GM12891 (cell line): Measurements from ENCODE around the gene RAX2.

ENCODE experiments used
- DNase-seq: peaks from one replicate; pipeline ENCODE4 v3.0.0; 2011; ENCODE audit warnings: low spot score; ENCODE audit not compliant: insufficient read length
- FAIRE-seq: peaks from 2 replicates; lab custom pipeline; 2011; peaks lifted over from hg19 to GRCh38; lab: Jason Lieb, UNC
- PAX5 ChIP-seq: IDR thresholded peaks from 2 replicates; pipeline ENCODE4 v1.6.1; 2011; ENCODE audit warnings: low read length, moderate library complexity, mild to moderate bottlenecking; ENCODE audit not compliant: insufficient read depth, severe bottlenecking
- POLR2A ChIP-seq: IDR thresholded peaks from 2 replicates; pipeline ENCODE4 v1.6.1; 2011; ENCODE audit warnings: low read depth, low read length, control low read depth
- POLR2AphosphoS5 ChIP-seq: IDR thresholded peaks from 2 replicates; pipeline ENCODE4 v1.6.1; 2011; ENCODE audit warnings: low read depth, low read length, control low read depth
- POU2F2 ChIP-seq: IDR thresholded peaks from 2 replicates; pipeline ENCODE4 v1.6.1; 2011; ENCODE audit warnings: low read depth, mild to moderate bottlenecking, control low read depth, low read length, moderate library complexity
- SPI1 ChIP-seq: IDR thresholded peaks from 2 replicates; pipeline ENCODE4 v1.6.1; 2011; ENCODE audit warnings: low read depth, low read length, control low read depth
- TAF1 ChIP-seq: IDR thresholded peaks from 2 replicates; pipeline ENCODE4 v1.6.1; 2011; ENCODE audit warnings: low read depth, low read length, control low read depth

The RAX2 gene

DNA sequence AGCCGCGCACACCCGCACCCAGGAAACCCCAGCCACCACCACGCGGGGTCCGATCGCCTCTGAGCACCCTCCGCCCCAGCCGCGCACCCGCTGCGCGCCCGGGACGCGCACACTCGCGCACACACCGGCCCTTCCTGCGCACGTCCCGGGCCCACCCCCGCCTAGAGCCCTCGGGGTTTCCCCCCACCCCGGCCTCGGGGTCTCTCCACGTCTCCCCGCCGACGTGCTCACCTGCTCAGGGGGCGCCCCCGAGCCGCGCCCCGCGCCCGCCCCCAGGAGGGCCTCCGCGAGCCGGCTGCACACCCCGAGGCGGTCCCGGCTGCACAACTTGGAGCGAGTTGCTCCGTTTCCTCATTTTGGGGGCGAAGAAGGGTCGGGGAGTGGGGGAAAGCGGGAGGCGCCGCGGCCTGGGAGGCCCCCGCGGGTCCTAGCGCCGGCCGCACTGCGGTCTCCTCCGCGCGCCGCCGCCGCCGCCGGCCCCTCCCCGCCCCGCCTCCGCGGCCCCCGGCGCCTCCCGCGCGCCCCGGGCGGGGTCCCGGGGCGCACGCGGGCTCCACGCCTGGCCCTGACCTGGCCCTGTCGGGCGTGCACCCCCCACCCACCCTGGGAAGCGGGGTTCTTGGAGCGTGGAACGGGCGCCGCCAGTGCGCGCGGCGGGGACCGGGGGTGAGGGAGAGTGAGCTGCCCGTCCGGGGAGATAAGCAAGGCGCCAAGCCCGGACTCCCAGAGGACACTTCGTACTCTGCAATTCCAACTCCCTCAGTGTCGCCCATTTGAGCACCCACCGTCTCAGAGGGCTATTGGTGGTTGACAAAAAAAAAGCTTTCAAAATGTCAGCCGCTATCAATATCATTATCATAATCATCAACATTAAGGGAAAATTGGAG is 14.2 kb upstream of the RAX2 start, which contains the start of gene MATK:
Gene MATK, minus strand, starts transcription at position 444 of the 887 bp plus-strand sequence. CDS start 1,246 bp downstream, outside the sequence.
- DNase-seq, result no peak
- no peak for FAIRE-seq
- TF ChIP-seq POLR2A (no peak), PAX5 (no peak), TAF1 (no peak), POLR2AphosphoS5 (no peak), POU2F2 (no peak), SPI1 (no peak)

DNA sequence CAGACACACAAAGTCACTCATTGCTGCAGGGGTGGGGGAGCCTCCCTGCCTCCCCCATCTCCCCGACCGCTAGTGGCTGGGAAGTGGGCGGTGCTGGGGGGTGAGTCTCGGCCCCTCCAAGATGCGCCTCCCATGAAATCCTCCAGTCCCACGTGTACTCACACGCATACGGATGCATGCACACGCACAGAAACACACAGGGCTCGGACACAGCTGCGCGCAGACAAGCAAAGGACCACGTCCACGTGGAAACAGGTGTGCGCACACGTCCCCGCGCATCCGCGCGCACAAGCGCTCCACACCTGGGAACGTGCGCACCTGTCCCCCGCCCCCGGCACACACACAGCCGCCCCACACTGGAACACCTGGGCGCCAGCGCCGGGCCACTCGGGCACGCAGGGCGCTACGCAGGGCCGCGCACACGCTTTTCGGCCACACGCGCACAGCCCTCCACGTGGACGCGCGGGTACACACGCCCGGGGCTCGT is 13.5 kb upstream of the RAX2 start:
- TF ChIP-seq POLR2A (no peak), POLR2AphosphoS5 (no peak), TAF1 (no peak)
- FAIRE-seq (no peak), DNase-seq (no peak)

DNA sequence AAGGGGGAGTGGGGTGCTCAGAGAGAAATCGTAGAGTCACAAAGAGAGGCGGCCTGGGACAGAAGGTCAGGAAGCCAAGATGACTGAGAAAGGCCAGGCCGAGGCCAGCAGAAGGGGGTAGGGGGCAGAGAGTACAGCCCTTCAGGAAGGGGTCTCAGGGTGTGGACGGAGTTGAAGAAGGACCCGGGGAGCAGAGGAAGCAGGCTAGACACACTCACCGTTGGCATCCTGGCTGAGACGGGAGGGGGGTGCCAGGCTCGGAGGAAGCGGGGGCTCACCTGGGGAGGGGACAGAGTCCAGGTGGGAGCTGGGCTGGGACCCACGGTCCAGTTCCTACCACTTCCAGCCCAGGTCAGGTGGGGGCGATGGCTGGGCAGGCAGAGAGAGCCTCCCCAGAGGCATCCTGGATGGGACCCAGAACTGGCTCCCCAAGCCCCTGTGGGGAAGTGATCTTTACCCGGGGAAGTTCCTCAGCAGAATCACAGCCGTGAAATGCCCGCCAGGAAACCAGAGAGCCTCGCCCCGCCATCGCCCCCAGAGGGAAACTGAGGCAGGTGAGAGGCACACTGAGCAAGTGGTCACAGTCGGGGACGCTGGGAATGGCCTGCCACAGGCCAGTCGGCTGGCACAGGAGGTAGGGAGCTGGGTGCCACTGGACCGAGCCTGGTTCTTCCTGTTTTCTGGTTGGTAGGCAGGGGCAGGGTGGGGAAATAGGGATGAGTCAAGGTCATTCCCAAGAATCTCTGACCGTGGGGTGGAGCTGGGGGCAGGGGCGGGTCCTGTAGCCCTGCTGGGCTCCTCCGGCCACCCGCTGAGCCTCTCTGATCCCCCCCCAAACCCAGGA is 12.8 kb upstream of the RAX2 start:
- TF ChIP-seq POU2F2 (no peak), POLR2AphosphoS5 (no peak), PAX5 (no peak), POLR2A (no peak), SPI1 (no peak), TAF1 (no peak)
- no peak for FAIRE-seq
- no peak for DNase-seq

DNA sequence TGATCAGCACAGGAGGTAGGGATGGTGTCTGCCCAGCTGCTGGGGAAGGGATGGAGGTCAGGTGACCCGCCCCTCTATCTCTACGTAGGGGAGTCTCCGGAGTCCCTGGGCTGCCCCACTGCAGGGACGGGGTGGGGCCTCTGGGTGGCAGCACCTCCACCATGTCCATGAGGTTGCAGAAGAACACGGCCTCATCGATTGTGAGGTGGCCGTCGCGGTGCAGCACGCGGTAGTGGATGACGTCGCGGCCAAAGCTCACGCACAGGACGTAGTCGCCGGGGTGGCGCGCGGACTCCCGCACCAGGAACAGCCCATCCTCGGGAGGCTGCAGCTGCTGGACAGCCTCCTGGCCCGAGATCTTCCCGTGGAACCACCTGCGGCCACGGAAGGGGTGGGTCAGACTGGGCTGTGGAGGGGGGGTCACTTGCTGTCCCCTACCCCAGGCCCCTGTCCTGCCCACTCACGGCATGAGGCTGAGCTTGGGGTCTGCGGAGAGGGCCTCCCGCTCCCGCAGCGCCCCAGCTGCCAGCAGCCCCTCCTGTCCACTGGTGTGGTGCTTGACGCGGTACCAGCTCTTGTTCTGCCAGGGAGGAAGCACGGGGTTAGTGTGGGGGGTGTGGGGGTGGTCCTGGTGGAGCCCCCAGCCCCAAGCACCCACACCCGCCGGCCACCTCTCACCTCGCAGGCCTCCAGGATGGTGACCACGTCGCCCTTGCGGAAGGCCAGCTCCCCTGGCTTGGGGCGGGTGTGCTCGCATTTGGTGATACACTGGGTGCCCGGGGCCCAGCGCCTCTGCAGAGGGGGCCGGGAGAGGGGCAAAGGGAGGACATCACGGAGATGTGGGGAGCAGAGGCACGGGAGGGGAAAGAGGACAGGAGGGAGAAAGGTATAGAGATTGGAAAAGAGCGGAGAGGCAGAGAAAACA is 11.9 kb upstream of the RAX2 start:
- FAIRE-seq (no peak), DNase-seq (no peak)
- no peak for TF ChIP-seq TAF1
- no peak for TF ChIP-seq POLR2AphosphoS5
- TF ChIP-seq POU2F2, result no peak
- TF ChIP-seq PAX5, result no peak
- no peak for TF ChIP-seq POLR2A
- no peak for TF ChIP-seq SPI1

DNA sequence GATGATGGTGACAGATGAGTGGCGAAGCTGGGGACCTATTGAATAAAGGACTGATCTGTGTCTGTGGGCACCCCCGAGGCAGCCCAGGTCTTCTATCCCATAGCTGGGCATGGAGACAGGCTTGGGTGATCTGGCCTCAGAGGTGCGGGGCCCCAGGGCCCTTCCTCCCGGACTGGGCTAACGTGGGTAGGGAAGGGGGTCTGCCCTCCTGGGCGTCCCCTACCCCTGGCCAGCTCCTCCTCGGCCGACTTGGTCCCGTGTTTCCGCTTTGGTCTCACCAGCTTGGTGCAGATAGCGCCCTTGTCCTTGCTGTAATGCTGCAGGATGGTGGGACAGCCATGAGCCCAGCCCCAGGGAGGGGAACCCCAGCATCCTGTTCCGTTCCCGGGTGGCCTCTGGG is 10.9 kb upstream of the RAX2 start:
- FAIRE-seq (no peak), DNase-seq (no peak)

DNA sequence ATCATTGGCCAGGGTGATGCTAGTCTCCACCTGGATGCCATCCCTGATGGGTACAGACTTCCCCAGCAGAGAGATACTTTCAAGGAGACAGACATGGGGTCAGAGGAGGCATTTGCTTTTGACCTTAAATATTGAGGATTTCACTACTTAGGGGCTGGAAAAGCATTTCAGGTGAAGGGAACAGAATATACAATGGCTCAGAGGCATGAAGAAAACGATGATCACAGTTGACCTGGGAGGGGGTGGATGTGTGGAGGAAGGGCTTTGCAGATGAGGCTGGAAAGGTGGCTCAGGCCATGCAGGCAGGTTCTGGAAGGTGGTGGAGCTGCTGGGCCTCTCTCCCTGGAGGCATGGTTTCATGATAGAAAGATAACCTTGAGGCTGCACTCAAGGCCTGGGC is 10.3 kb upstream of the RAX2 start:
- FAIRE-seq, result no peak
- TF ChIP-seq TAF1, result no peak
- TF ChIP-seq PAX5, result no peak
- no peak for TF ChIP-seq POLR2A
- TF ChIP-seq POU2F2, result no peak
- TF ChIP-seq SPI1, result no peak
- TF ChIP-seq POLR2AphosphoS5, result no peak
- DNase-seq, result no peak

More for the DNA sequence above, 10.9 kb upstream of the RAX2 start:
- TF ChIP-seq POU2F2 (no peak), SPI1 (no peak)

DNA sequence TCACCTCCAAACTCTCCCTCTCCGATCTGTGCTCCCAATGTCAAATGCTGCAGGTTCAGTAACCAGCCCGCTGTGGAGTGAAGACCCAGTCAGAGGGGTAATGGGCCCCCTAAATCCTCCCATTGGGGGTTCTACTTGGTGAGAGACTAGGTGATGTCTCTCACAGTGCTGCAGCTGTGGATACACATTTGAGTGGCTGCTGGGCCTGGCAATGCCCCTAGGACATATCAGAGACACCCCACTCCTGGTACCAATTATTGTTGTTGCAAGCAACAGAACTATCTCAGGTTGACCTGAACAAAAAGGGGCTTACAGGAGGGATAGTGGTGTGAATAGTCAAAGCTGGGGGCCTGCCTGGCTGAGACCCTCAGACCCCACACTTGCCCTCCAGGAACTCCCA is 9.6 kb upstream of the RAX2 start:
- no peak for FAIRE-seq
- DNase-seq, result no peak
- no peak for TF ChIP-seq POLR2AphosphoS5
- no peak for TF ChIP-seq POU2F2
- TF ChIP-seq PAX5, result no peak
- no peak for TF ChIP-seq POLR2A
- no peak for TF ChIP-seq TAF1
- no peak for TF ChIP-seq SPI1

DNA sequence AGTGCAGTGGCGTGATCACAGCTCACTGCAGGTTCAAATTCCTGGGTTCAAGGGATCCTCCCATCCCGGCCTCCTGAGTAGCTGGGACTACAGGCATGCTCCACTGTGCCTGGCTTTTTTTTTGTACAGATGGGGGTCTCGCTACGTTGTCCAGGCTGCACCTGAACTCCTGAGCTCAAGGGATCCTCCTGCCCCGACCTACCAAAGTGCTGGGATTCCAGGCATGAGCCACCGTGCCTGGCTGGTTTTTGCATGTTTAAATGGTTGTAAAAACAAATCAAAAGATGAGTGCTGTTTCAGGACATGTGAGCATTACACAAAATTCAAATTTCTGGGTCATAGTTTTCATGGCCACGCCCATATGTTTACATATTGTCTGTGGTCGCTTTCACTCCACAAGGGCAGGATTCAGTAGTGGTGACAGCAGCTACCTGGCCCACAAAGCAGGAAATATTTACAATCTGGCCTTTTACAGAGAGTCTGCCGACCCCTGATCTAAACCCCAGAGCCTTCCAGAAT is 8.8 kb upstream of the RAX2 start:
- TF ChIP-seq POU2F2 (no peak), POLR2A (no peak), SPI1 (no peak), PAX5 (no peak), TAF1 (no peak), POLR2AphosphoS5 (no peak)
- DNase-seq (no peak), FAIRE-seq (no peak)
